ENCODE measurements around the gene RIMBP2.

The RIMBP2 gene

GRCh38 chr12:130427381-130427887 lies 288.7 kb downstream of the RIMBP2 start:
- H3K4me3 ChIP-seq (ENCODE audit: low read depth, low read length) = no peak overlapping the region
- TF ChIP-seq CTCF (IDR thresholded peaks at IDR 0.05; ENCODE audit: insufficient read depth, low read depth, low read length, missing control alignments) = no peak
- DNase-seq (ENCODE audit: low read depth) = no peak

- no peak overlapping the region for H3K4me3 ChIP-seq (ENCODE audit: low read depth, low read length)
- TF ChIP-seq CTCF (IDR thresholded peaks at IDR 0.05; ENCODE audit: insufficient read depth, low read depth, low read length, missing control alignments) = no peak
- no peak for DNase-seq (ENCODE audit: low read depth)
Observed at GRCh38 chr12:130425698-130426245, 290.3 kb downstream of the RIMBP2 start.

GRCh38 chr12:130424858-130425697 lies 291.0 kb downstream of the RIMBP2 start:
- no peak for TF ChIP-seq CTCF (IDR thresholded peaks at IDR 0.05; ENCODE audit: insufficient read depth, low read depth, low read length, missing control alignments)
- no peak for DNase-seq (ENCODE audit: low read depth)
- H3K4me3 ChIP-seq (ENCODE audit: low read depth, low read length) = no peak overlapping the region

- DNase-seq (ENCODE audit: low read depth) = no peak
- H3K4me3 ChIP-seq (ENCODE audit: low read depth, low read length) = no peak overlapping the region
- no peak for TF ChIP-seq CTCF (IDR thresholded peaks at IDR 0.05; ENCODE audit: insufficient read depth, low read depth, low read length, missing control alignments)
Observed at GRCh38 chr12:130423991-130424857, 291.9 kb downstream of the RIMBP2 start.

- no peak for TF ChIP-seq CTCF (IDR thresholded peaks at IDR 0.05; ENCODE audit: insufficient read depth, low read depth, low read length, missing control alignments)
- no peak overlapping the region for H3K4me3 ChIP-seq (ENCODE audit: low read depth, low read length)
- DNase-seq (ENCODE audit: low read depth) = no peak
Observed at GRCh38 chr12:130423136-130423535, 293.0 kb downstream of the RIMBP2 start.

GRCh38 chr12:130422676-130423075 lies 293.4 kb downstream of the RIMBP2 start:
- no peak for TF ChIP-seq CTCF (IDR thresholded peaks at IDR 0.05; ENCODE audit: insufficient read depth, low read depth, low read length, missing control alignments)
- H3K4me3 ChIP-seq (ENCODE audit: low read depth, low read length) = no peak overlapping the region
- DNase-seq (ENCODE audit: low read depth) = no peak

Measured in GM12865 (cell line).